Endothelial cell of umbilical vein (primary cell): Measurements from ENCODE around the gene APOC1. TPM values are rescaled to one million over a fixed set of nuclear protein-coding genes. Genes with fewer than 3 reads are reported as not detected.

ENCODE experiments used
- BruUV-seq: library from RNA; stranded (reverse); fragments of 400-500 nt; replicated peaks from 2 replicates; lab custom pipeline; 2021; lab: Mats Ljungman, UMichigan
- CTCF ChIA-PET: fragments of 300-600, 350-600 bp; sonication (Branson Sonifier 250); formaldehyde crosslinking; loops from one replicate; lab custom pipeline; 2021; ENCODE audit warnings: antibody characterized with exemption, inconsistent platforms; lab: Charles Lee
- POLR2A ChIA-PET: fragments of 300-600, 350-600 bp; sonication (Branson Sonifier 250); formaldehyde crosslinking; loops from one replicate; lab custom pipeline; 2021; ENCODE audit warnings: antibody characterized with exemption, inconsistent platforms; lab: Charles Lee
- DNase-seq: peaks from one replicate; pipeline ENCODE4 v3.0.0-alpha.2; 2011; ENCODE audit warnings: low read depth, low spot score
- FAIRE-seq: peaks from 2 replicates; lab custom pipeline; 2011; peaks lifted over from hg19 to GRCh38; lab: Jason Lieb, UNC
- H2AFZ ChIP-seq: 2 replicates; pipeline ENCODE4 v1.6.0; 2012; ENCODE audit warnings: low read depth, low read length, control low read depth, inconsistent platforms
- H3K27ac ChIP-seq: 2 replicates; pipeline ENCODE4 v1.5.1; 2011; ENCODE audit warnings: low read depth, mild to moderate bottlenecking, control low read depth, low read length, moderate library complexity; ENCODE audit not compliant: insufficient read depth
- H3K27me3 ChIP-seq, 2 experiments: 2 replicates each; pipeline versions ENCODE4 v1.6.0 to v1.6.1; 2011; ENCODE audit warnings: low read length in 2 of 2, mixed read lengths in 1 of 2; ENCODE audit not compliant: control insufficient read depth in 2 of 2, insufficient read depth in 2 of 2
- H3K36me3 ChIP-seq, 2 experiments: 2 replicates in 1 of 2; 3 replicates in 1 of 2; pipeline ENCODE4 v1.5.1; 2011; ENCODE audit warnings: low read length in 2 of 2, mild to moderate bottlenecking in 1 of 2, moderate library complexity in 1 of 2; ENCODE audit not compliant: control insufficient read depth in 2 of 2, insufficient read depth in 2 of 2; ENCODE audit errors: extremely low read depth in 1 of 2
- H3K4me1 ChIP-seq: 3 replicates; pipeline ENCODE4 v1.5.1; 2011; ENCODE audit warnings: mild to moderate bottlenecking, low read length; ENCODE audit not compliant: control insufficient read depth, insufficient read depth; ENCODE audit errors: extremely low read depth
- H3K4me2 ChIP-seq: 2 replicates; pipeline ENCODE4 v1.6.1; 2011; ENCODE audit warnings: low read length, control low read depth, mixed read lengths; ENCODE audit not compliant: insufficient read depth
- H3K4me3 ChIP-seq, 3 experiments: fragments of 200-600 bp in 1 of 3; sonication (generic), shearing (Covaris generic) in 1 of 3; replicated peaks in 1 of 3; 2 replicates each; pipeline ENCODE4 v1.5.1; 2011 to 2016; ENCODE audit warnings: control low read depth in 3 of 3, low read length in 3 of 3, mild to moderate bottlenecking in 2 of 3, inconsistent platforms in 1 of 3, low read depth in 1 of 3, moderate library complexity in 1 of 3; ENCODE audit not compliant: insufficient read depth in 1 of 3
- H3K79me2 ChIP-seq: 2 replicates; pipeline ENCODE4 v1.6.0; 2012; ENCODE audit warnings: low read length, inconsistent platforms; ENCODE audit not compliant: control insufficient read depth, insufficient read depth
- H3K9ac ChIP-seq: replicated peaks from 2 replicates; pipeline ENCODE3; 2011; ENCODE audit warnings: low read length, control low read depth; ENCODE audit not compliant: insufficient read depth; ENCODE audit errors: extremely low read depth
- H3K9me1 ChIP-seq: replicated peaks from 3 replicates; pipeline ENCODE4 v1.6.0; 2011; ENCODE audit warnings: mild to moderate bottlenecking, low read length; ENCODE audit not compliant: control insufficient read depth, insufficient read depth; ENCODE audit errors: extremely low read depth
- H3K9me3 ChIP-seq: replicated peaks from 2 replicates; pipeline ENCODE4 v1.5.1; 2012; ENCODE audit warnings: low read length, inconsistent platforms; ENCODE audit not compliant: control insufficient read depth, insufficient read depth
- H4K20me1 ChIP-seq: replicated peaks from 2 replicates; pipeline ENCODE3; 2011; ENCODE audit warnings: mild to moderate bottlenecking, low read length; ENCODE audit not compliant: control insufficient read depth, insufficient read depth; ENCODE audit errors: extremely low read depth
- CTCF ChIP-seq, 2 donors: IDR thresholded peaks; 1 replicate in 1 of 2; 2 replicates in 1 of 2; pipeline ENCODE4 v1.5.1; 2011; ENCODE audit warnings: low read length in 2 of 2, mild to moderate bottlenecking in 2 of 2, moderate library complexity in 2 of 2, control low read depth in 1 of 2, inconsistent platforms in 1 of 2, low read depth in 1 of 2; ENCODE audit not compliant: insufficient read depth in 1 of 2; ENCODE audit errors: extremely low read depth in 1 of 2
- EZH2 ChIP-seq: IDR thresholded peaks from 2 replicates; pipeline ENCODE4 v1.6.1; 2012; ENCODE audit warnings: borderline replicate concordance, low read depth, mild to moderate bottlenecking, moderate library complexity, low read length, inconsistent platforms; ENCODE audit not compliant: severe bottlenecking
- FOS ChIP-seq: IDR thresholded peaks from 2 replicates; pipeline ENCODE4 v1.6.1; 2011; ENCODE audit warnings: mild to moderate bottlenecking, low read length, moderate library complexity, borderline replicate concordance; ENCODE audit not compliant: insufficient read depth
- GATA2 ChIP-seq: IDR thresholded peaks from 2 replicates; pipeline ENCODE4 v1.7.0; 2011; ENCODE audit warnings: low read depth, mild to moderate bottlenecking, moderate library complexity, mixed read lengths, low read length; ENCODE audit not compliant: insufficient read length, insufficient read depth
- JUN ChIP-seq: IDR thresholded peaks from 2 replicates; pipeline ENCODE4 v1.6.1; 2011; ENCODE audit warnings: borderline replicate concordance, low read depth; ENCODE audit not compliant: insufficient read length, insufficient read depth
- MAX ChIP-seq: IDR thresholded peaks from 2 replicates; pipeline ENCODE4 v1.6.1; 2011; ENCODE audit not compliant: insufficient read depth, insufficient read length
- MYC ChIP-seq: IDR thresholded peaks from one replicate; pipeline ENCODE4 v1.6.1; 2011; ENCODE audit warnings: mild to moderate bottlenecking, low read depth, low read length
- POLR2A ChIP-seq: IDR thresholded peaks from 2 replicates; pipeline ENCODE4 v1.6.1; 2012; ENCODE audit warnings: low read depth, mild to moderate bottlenecking, control low read depth, low read length
- POLR2AphosphoS5 ChIP-seq: IDR thresholded peaks from 2 replicates; pipeline ENCODE4 v1.6.1; 2012; ENCODE audit warnings: low read depth, mild to moderate bottlenecking, control low read depth, low read length, moderate library complexity; ENCODE audit not compliant: insufficient read depth
- dilution Hi-C: fragments of 300-500 bp; cut with MboI; formaldehyde crosslinking; loops from one replicate; pipeline ENCODE4 v1.15.0; 2019; ENCODE audit warnings: low sequenced_read_pairs; ENCODE audit not compliant: extremely low pct_ligation_motif_present
- intact Hi-C: fragments of 100-400 bp; cut with micrococcal nuclease; formaldehyde crosslinking; loops from one replicate; pipeline ENCODE4 v1.10.0; 2022
- polyA plus RNA-seq, 4 experiments: library from polyadenylated mRNA; depleted of rRNA in 3 of 4; stranded (reverse) in 3 of 4; unstranded in 1 of 4; fragments of >200 nt; gene quantifications; 2 replicates each; pipeline versions ENCODE4 v1.2.1 to v1.2.3, GENCODE V29; 2011 to 2012; ENCODE audit warnings: missing spikeins in 1 of 4
- total RNA-seq: library from RNA; stranded (reverse); gene quantifications from 2 replicates; pipeline ENCODE4 v1.2.3, GENCODE V29; 2021

APOC1 gene
- total and polyA plus RNA-seq, 2 donors (not counting 3 experiments of a cell fraction or from before 2014, with no cell fraction given): 5.0 to 18.5 TPM

GRCh38 chr19:44886141-44886540 lies 28.3 kb upstream of the APOC1 start:
- Histone ChIP-seq H3K27ac (no peak overlapping the region), H3K79me2 (peaks cover under 1% of the 10 kb centered on the region), H3K36me3 (peaks cover 2 to 28% of the 10 kb centered on the region in 2 experiments), H3K4me1 (peaks cover 5% of the 10 kb centered on the region), H2AFZ (no peak overlapping the region), H3K9me3 (no peaks in the 10 kb centered on the region), H3K27me3 (no peaks in the 10 kb centered on the region), H4K20me1 (no peaks in the 10 kb centered on the region), H3K4me2 (no peak overlapping the region), H3K9ac (no peak overlapping the region), H3K9me1 (no peaks in the 10 kb centered on the region), H3K4me3 (no peak overlapping the region)
- DNase-seq (no peak), FAIRE-seq (no peak)
- ChIA-PET POLR2A (no interaction called here), CTCF (interaction anchor here (1.5 kb wide), 1 partner anchor 30 kb away, joined by 3 read pairs; no protein-coding TSS in a partner anchor)
- BruUV-seq: no TSS peak
- intact Hi-C loops: no loop called here
- TF ChIP-seq JUN (no peak), MYC (no peak), CTCF (IDR thresholded peaks at IDR 0.05; ENCODE audit: extremely low read depth in 1 of 2, insufficient read depth in 1 of 2, low read depth in 1 of 2, low read length in 2 of 2) (no peak), FOS (no peak), POLR2AphosphoS5 (no peak), EZH2 (no peak), GATA2 (no peak), MAX (no peak), POLR2A (no peak)
- dilution Hi-C loops: no loop called here
